HG02610 (cell line): ENCODE measurements around the gene BBC3.
"Not testable (repeated sequence)": the region's sequence is repeated elsewhere in the genome, so short reads cannot be mapped to it uniquely, and the experiment has no call there.

Experiments used
- ATAC-seq: cut with Tn5 transposase; IDR thresholded peaks from one replicate; pipeline ENCODE4 v1.9.1; 2021; ENCODE audit warnings: mild to moderate bottlenecking, moderate library complexity; ENCODE audit not compliant: unreplicated experiment

The BBC3 gene

GRCh38 chr19:47258434-47258833 is 27.4 kb upstream of the BBC3 start:
- no peak for ATAC-seq

- no peak for ATAC-seq
Measured at GRCh38 chr19:47257411-47258169, 26.6 kb upstream of the BBC3 start.

GRCh38 chr19:47256693-47257410 is 25.9 kb upstream of the BBC3 start:
- peak; percentile 71 for ATAC-seq

- ATAC-seq = peak; percentile 45
Measured at GRCh38 chr19:47255879-47256692, 25.1 kb upstream of the BBC3 start, which contains the start of gene CCDC9. Gene CCDC9 (plus strand): TSS chr19:47256525. CDS start chr19:47258401, 1,876 bp downstream.

- no peak for ATAC-seq
Measured at GRCh38 chr19:47253970-47254369, 23.0 kb upstream of the BBC3 start.

GRCh38 chr19:47253467-47253881 is 22.5 kb upstream of the BBC3 start:
- no peak for ATAC-seq

- not testable (repeated sequence) for ATAC-seq
Measured at GRCh38 chr19:47253016-47253415, 22.0 kb upstream of the BBC3 start.

GRCh38 chr19:47247308-47247990 is 16.4 kb upstream of the BBC3 start:
- no peak for ATAC-seq

GRCh38 chr19:47243776-47244547 is 13.0 kb upstream of the BBC3 start:
- peak; percentile 62 for ATAC-seq

- ATAC-seq = no peak
Measured at GRCh38 chr19:47243364-47243775, 12.4 kb upstream of the BBC3 start.

- ATAC-seq = no peak
Measured at GRCh38 chr19:47241919-47242577, 11.0 kb upstream of the BBC3 start.

GRCh38 chr19:47240996-47241918 is 10.3 kb upstream of the BBC3 start:
- ATAC-seq = no peak

- ATAC-seq = no peak
Measured at GRCh38 chr19:47240556-47240955, 9.6 kb upstream of the BBC3 start.

- ATAC-seq = no peak
Measured at GRCh38 chr19:47239610-47240296, 8.8 kb upstream of the BBC3 start.

GRCh38 chr19:47239152-47239551 is 8.2 kb upstream of the BBC3 start:
- no peak for ATAC-seq

GRCh38 chr19:47236072-47236675 is 5.2 kb upstream of the BBC3 start:
- ATAC-seq = no peak

- ATAC-seq = no peak
Measured at GRCh38 chr19:47232422-47233211, 1.6 kb upstream of the BBC3 start.
